HFF-Myc (cell line): ENCODE results near the gene MICAL1.

ENCODE experiments used
- DNase-seq: peaks from one replicate; pipeline ENCODE4 v3.0.0-alpha.2; 2011; ENCODE audit warnings: low read depth; ENCODE audit errors: extremely low read depth
- H3K4me3 ChIP-seq: replicated peaks from 2 replicates; pipeline ENCODE4 v1.5.1; 2011; ENCODE audit warnings: low read depth, mild to moderate bottlenecking, control low read depth, low read length
- TF ChIP-seq, protein P1 (sequence below): IDR thresholded peaks from 2 replicates; pipeline ENCODE4 v1.5.1; 2012; ENCODE audit warnings: mild to moderate bottlenecking, low read depth, low read length, control low read depth; ENCODE audit errors: missing control alignments

MICAL1 gene

DNA sequence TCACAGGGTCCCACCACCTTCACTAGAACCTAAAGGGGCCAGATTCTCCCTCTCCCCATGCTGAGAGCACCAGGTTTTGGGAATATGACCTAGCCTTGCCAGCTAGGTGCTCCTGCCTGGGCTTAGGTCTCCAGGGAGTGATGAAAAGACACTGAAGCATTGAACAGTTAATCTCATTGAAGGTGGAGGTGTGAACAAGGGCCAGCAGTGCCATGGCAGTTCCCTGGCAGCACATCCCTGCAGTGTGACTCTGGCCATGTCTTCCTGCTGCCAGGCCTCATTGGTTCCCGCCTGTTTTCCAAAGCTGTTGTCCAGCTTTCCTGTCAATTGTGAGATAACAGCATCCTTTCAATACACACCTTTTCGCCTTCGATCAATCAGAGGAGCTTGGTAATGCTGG lies 26.1 kb downstream of the MICAL1 start:
- no peak overlapping the region for H3K4me3 ChIP-seq
- no peak for DNase-seq

DNA sequence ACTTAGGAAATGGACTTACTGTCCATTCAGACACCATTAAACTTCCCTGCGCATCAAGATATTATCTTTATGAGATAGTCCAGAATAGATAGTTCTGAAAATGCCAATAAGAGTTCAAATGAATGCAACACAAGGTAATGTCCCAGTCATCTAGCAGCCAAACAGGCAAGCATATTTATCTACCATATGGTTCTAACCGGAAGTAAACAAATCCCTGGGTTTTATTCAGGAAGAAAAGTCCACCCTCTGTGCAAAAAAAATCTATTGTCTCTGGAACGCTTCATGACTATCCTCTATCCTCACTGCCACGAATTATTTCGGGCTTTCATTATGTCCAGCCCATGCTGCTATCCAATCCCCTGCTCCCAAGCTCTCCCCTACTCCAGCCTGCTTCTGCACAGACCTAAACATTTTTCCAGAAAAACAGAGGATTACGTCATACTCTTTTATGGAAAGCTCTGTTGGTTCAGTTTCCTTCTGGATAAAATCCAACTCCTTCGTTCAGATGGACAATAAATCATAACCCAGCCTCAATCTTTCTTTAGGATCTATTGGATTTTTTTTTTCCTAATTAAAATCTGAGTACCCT lies 26.6 kb downstream of the MICAL1 start:
- TF ChIP-seq, protein P1, sequence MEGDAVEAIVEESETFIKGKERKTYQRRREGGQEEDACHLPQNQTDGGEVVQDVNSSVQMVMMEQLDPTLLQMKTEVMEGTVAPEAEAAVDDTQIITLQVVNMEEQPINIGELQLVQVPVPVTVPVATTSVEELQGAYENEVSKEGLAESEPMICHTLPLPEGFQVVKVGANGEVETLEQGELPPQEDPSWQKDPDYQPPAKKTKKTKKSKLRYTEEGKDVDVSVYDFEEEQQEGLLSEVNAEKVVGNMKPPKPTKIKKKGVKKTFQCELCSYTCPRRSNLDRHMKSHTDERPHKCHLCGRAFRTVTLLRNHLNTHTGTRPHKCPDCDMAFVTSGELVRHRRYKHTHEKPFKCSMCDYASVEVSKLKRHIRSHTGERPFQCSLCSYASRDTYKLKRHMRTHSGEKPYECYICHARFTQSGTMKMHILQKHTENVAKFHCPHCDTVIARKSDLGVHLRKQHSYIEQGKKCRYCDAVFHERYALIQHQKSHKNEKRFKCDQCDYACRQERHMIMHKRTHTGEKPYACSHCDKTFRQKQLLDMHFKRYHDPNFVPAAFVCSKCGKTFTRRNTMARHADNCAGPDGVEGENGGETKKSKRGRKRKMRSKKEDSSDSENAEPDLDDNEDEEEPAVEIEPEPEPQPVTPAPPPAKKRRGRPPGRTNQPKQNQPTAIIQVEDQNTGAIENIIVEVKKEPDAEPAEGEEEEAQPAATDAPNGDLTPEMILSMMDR: no peak
- H3K4me3 ChIP-seq: no peak overlapping the region
- peak; percentile 58 for DNase-seq

More for the DNA sequence above, 26.1 kb downstream of the MICAL1 start:
- TF ChIP-seq, protein P1: no peak

DNA sequence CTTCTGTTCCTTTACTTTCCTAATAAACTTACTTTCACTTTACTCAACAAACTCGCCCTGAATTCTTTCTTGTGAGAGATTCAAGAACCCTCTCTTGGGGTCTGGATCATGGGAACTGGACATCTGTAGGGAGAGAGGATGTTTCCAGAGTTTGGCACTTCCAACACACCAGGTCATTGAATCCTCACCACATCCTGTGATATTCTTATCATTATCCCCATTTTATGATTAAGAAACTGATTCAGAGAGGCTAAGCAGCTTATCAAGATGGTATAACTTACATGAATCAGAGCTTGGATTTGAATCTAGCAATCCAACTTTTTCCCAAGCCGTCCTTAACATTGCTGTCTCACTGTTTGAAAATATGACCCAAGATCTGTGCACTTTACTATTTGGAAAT lies 30.6 kb downstream of the MICAL1 start:
- no peak for DNase-seq

DNA sequence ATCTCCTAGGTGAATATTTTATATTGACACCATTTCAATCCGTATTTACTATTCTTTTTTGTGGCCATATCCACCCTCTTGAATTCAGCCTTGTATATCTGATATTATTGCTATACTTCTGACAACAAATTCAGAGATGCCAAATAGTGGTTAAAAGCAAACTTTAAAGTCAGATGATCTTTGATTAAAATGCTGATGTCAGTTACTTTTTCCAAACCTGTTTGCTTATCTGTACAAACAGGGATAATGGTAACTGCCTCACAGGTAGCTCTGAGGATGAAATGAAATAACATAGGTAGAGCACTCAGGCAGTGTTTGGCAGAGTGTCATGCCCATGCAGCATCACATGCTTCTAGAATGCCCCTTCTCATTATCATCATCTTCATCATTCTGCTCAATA lies 34.4 kb downstream of the MICAL1 start:
- TF ChIP-seq, protein P1: no peak
- no peak overlapping the region for H3K4me3 ChIP-seq
- no peak for DNase-seq

More for the DNA sequence above, 30.6 kb downstream of the MICAL1 start:
- no peak overlapping the region for H3K4me3 ChIP-seq
- TF ChIP-seq, protein P1: no peak

DNA sequence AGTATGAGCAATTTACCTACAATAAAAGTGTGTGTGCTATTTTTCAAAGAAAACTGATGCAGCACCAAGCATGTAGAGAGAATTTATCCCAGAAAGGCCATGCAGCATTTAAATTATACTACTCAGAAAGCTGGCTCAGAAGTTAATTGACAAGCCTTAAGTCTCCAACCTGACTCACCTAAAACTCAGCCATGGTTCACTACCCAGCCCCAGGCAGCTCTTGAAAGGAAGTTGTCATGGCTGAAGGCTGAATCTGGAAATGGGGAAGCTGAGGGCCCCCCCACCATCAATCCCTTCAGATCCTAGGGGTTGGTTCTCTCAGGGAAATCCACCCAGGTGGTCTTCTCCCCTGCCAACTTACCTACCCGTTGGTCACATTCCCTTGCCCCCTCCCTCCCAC lies 34.8 kb downstream of the MICAL1 start:
- TF ChIP-seq, protein P1: no peak
- H3K4me3 ChIP-seq: no peak overlapping the region
- no peak for DNase-seq

DNA sequence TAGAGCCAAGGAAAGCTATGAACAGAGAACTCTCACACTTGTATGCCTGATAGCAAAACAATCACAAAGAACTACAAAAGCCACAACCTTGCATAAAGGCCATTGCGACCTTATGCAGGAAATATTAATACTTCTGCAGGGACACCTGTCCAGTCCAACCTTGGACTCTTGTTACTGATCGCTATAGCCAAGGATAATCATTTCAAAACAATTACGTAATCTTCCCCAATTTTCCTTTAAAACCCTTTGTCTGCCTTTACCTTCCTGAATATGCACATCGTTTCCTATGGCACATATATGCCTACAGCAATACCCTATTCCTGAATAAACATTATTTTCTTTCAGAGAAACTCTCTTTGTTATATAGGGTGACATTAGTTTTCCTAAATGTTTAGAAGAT lies 37.9 kb downstream of the MICAL1 start:
- DNase-seq: no peak
- TF ChIP-seq, protein P1: no peak
- no peak overlapping the region for H3K4me3 ChIP-seq

DNA sequence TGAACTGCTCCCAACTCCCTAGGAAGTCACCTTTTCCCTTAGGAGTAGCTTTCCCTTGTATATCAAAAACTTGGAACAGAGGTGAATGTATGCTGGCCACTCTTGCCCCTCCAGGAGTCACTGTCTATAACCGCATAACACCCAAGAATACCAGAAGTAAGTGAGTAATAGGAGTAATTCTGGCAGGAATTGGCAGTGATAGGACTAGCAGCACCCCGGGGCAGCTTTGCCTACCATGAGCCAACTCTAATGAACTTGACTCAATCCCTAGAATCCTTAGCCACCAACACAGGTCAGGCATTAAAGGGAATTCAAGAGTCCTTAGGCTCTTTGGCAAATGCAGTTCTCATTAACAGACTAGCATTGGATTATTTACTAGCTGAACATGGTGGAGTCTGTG lies 44.5 kb downstream of the MICAL1 start:
- DNase-seq: no peak
- no peak overlapping the region for H3K4me3 ChIP-seq
- TF ChIP-seq, protein P1: no peak
